H1 (cell line): ENCODE measurements around the gene TMEM151A. TPM values are rescaled to one million over a fixed set of nuclear protein-coding genes. Genes with fewer than 3 reads are reported as not detected.

Source experiments
- CTCF ChIA-PET: fragments of 300-600 bp; sonication (Branson Sonifier 250); formaldehyde crosslinking; loops from one replicate; lab custom pipeline; 2021; ENCODE audit not compliant: partially characterized antibody; lab: Charles Lee
- POLR2A ChIA-PET: fragments of 300-600 bp; sonication (Branson Sonifier 250); formaldehyde crosslinking; loops from one replicate; lab custom pipeline; 2021; ENCODE audit warnings: inconsistent platforms; ENCODE audit not compliant: partially characterized antibody; lab: Charles Lee
- DNase-seq, 2 experiments: peaks; one replicate each; pipeline versions ENCODE4 v3.0.0 to v3.0.0-alpha.2; 2010 to 2022; ENCODE audit warnings: low spot score in 2 of 2, low read depth in 1 of 2, mixed read lengths in 1 of 2
- FAIRE-seq: peaks from 2 replicates; lab custom pipeline; 2011; peaks lifted over from hg19 to GRCh38; lab: Jason Lieb, UNC
- H2AFZ ChIP-seq: 2 replicates; pipeline ENCODE4 v1.8.1; 2012; ENCODE audit warnings: low read length, inconsistent platforms
- H2AK5ac ChIP-seq: 2 replicates; pipeline ENCODE4 v1.6.1; 2013; ENCODE audit warnings: low read depth, low read length
- H2BK120ac ChIP-seq: replicated peaks from 2 replicates; pipeline ENCODE3; 2013; ENCODE audit warnings: low read depth, low read length, inconsistent platforms
- H2BK12ac ChIP-seq: 2 replicates; pipeline ENCODE4 v1.6.1; 2013; ENCODE audit warnings: low read depth, low read length
- H2BK15ac ChIP-seq: 2 replicates; pipeline ENCODE4 v1.6.1; 2013; ENCODE audit warnings: low read length
- H2BK20ac ChIP-seq: 2 replicates; pipeline ENCODE4 v1.6.1; 2013; ENCODE audit warnings: low read length
- H2BK5ac ChIP-seq: 2 replicates; pipeline ENCODE4 v1.6.1; 2013; ENCODE audit warnings: low read depth, low read length
- H3K14ac ChIP-seq: 2 replicates; pipeline ENCODE4 v1.6.1; 2013; ENCODE audit warnings: inconsistent platforms; ENCODE audit not compliant: insufficient read length
- H3K18ac ChIP-seq: 2 replicates; pipeline ENCODE4 v1.6.1; 2013; ENCODE audit warnings: low read length; ENCODE audit errors: extremely low read depth
- H3K23ac ChIP-seq: 2 replicates; pipeline ENCODE4 v1.6.1; 2013; ENCODE audit warnings: inconsistent platforms; ENCODE audit not compliant: insufficient read length
- H3K23me2 ChIP-seq: 2 replicates; pipeline ENCODE4 v1.6.1; 2013; ENCODE audit warnings: low read depth, low read length
- H3K27ac ChIP-seq: 2 replicates; pipeline ENCODE4 v1.6.1; 2011; ENCODE audit warnings: low read depth, low read length, inconsistent platforms
- H3K27me3 ChIP-seq, 4 experiments: replicated peaks in 1 of 4; 1 replicate in 1 of 4; 2 replicates in 3 of 4; pipeline versions ENCODE4 v1.6.1 to v1.8.1; 2011 to 2013; ENCODE audit warnings: low read length in 3 of 4, mild to moderate bottlenecking in 3 of 4, inconsistent platforms in 2 of 4, mixed read lengths in 2 of 4, moderate library complexity in 1 of 4; ENCODE audit not compliant: control insufficient read depth in 3 of 4, insufficient read depth in 3 of 4; ENCODE audit errors: extremely low read depth in 1 of 4
- H3K36me3 ChIP-seq, 4 experiments: 2 replicates each; pipeline versions ENCODE4 v1.6.1 to v1.8.1; 2011 to 2013; ENCODE audit warnings: mild to moderate bottlenecking in 4 of 4, low read length in 3 of 4, moderate library complexity in 2 of 4, control low read depth in 1 of 4, inconsistent platforms in 1 of 4; ENCODE audit not compliant: insufficient read depth in 4 of 4, control insufficient read depth in 2 of 4
- H3K4ac ChIP-seq: replicated peaks from 2 replicates; pipeline ENCODE3; 2013; ENCODE audit warnings: low read length, low read depth, mixed read lengths, inconsistent platforms; ENCODE audit not compliant: insufficient read length
- H3K4me1 ChIP-seq, 4 experiments: replicated peaks in 1 of 4; 1 replicate in 1 of 4; 2 replicates in 3 of 4; pipeline versions ENCODE4 v1.6.1 to v1.8.1; 2011 to 2013; ENCODE audit warnings: low read length in 3 of 4, inconsistent platforms in 2 of 4, mixed read lengths in 1 of 4; ENCODE audit not compliant: insufficient read depth in 4 of 4, control insufficient read depth in 3 of 4
- H3K4me2 ChIP-seq, 2 experiments: 2 replicates each; pipeline versions ENCODE4 v1.6.1 to v1.8.1; 2011 to 2013; ENCODE audit warnings: low read depth in 2 of 2, low read length in 2 of 2, control low read depth in 1 of 2, inconsistent platforms in 1 of 2, mild to moderate bottlenecking in 1 of 2; ENCODE audit not compliant: insufficient read depth in 1 of 2
- H3K4me3 ChIP-seq, 4 experiments: fragments of 200-600, 300-600 bp in 1 of 4; sonication (generic), shearing (Covaris generic), sonication (Bioruptor Twin) in 1 of 4; 2 replicates each; pipeline versions ENCODE4 v1.5.1 to v1.8.1; 2011 to 2016; ENCODE audit warnings: low read length in 4 of 4, low read depth in 3 of 4, control low read depth in 2 of 4, inconsistent platforms in 2 of 4, mild to moderate bottlenecking in 2 of 4, mixed read lengths in 1 of 4, moderate library complexity in 1 of 4; ENCODE audit not compliant: insufficient read depth in 2 of 4; ENCODE audit errors: extremely low read depth in 1 of 4
- H3K56ac ChIP-seq: replicated peaks from 2 replicates; pipeline ENCODE3; 2013; ENCODE audit warnings: low read depth, mild to moderate bottlenecking, mixed read lengths, low read length, inconsistent platforms; ENCODE audit not compliant: insufficient read length
- H3K79me1 ChIP-seq: 2 replicates; pipeline ENCODE4 v1.6.1; 2013; ENCODE audit warnings: low read depth, low read length, control low read depth
- H3K79me2 ChIP-seq, 2 experiments: 2 replicates each; pipeline versions ENCODE4 v1.6.1 to v1.8.1; 2012 to 2013; ENCODE audit warnings: low read length in 2 of 2, mild to moderate bottlenecking in 2 of 2, inconsistent platforms in 1 of 2; ENCODE audit not compliant: insufficient read depth in 2 of 2, control insufficient read depth in 1 of 2
- H3K9ac ChIP-seq, 4 experiments: replicated peaks in 1 of 4; 1 replicate in 1 of 4; 2 replicates in 3 of 4; pipeline versions ENCODE4 v1.6.1 to v1.8.1; 2011 to 2013; ENCODE audit warnings: low read depth in 3 of 4, low read length in 3 of 4, control low read depth in 2 of 4, mild to moderate bottlenecking in 2 of 4, moderate library complexity in 2 of 4, inconsistent platforms in 1 of 4; ENCODE audit errors: extremely low read depth in 1 of 4
- H3K9me3 ChIP-seq, 2 experiments: 2 replicates each; pipeline versions ENCODE4 v1.6.1 to v1.8.1; 2012 to 2013; ENCODE audit warnings: mild to moderate bottlenecking in 2 of 2, moderate library complexity in 2 of 2, control low read depth in 1 of 2, inconsistent platforms in 1 of 2, low read depth in 1 of 2, low read length in 1 of 2, mixed read lengths in 1 of 2; ENCODE audit not compliant: insufficient read depth in 2 of 2
- H4K20me1 ChIP-seq, 2 experiments: replicated peaks in 1 of 2; 2 replicates each; pipeline versions ENCODE3 to v1.8.1; 2011 to 2013; ENCODE audit warnings: inconsistent platforms in 2 of 2, low read length in 2 of 2, mild to moderate bottlenecking in 1 of 2; ENCODE audit not compliant: insufficient read depth in 2 of 2, control insufficient read depth in 1 of 2
- H4K5ac ChIP-seq: 2 replicates; pipeline ENCODE4 v1.6.1; 2013; ENCODE audit warnings: low read length, low read depth, mixed read lengths, inconsistent platforms; ENCODE audit not compliant: insufficient read length
- H4K8ac ChIP-seq: 2 replicates; pipeline ENCODE4 v1.8.0; 2013; ENCODE audit warnings: mild to moderate bottlenecking, moderate library complexity, low read length, inconsistent platforms; ENCODE audit not compliant: insufficient read depth; ENCODE audit errors: extremely low read depth
- H4K91ac ChIP-seq: replicated peaks from 2 replicates; pipeline ENCODE3; 2013; ENCODE audit warnings: low read length, mixed read lengths, inconsistent platforms; ENCODE audit not compliant: insufficient read length
- ASH2L ChIP-seq: fragments of 200-600, 300-600 bp; sonication (generic); IDR thresholded peaks from one replicate; pipeline ENCODE4 v1.7.1; 2017; ENCODE audit warnings: low read length
- CTBP2 ChIP-seq: IDR thresholded peaks from 2 replicates; pipeline ENCODE4 v1.7.0; 2011; ENCODE audit warnings: borderline replicate concordance, mild to moderate bottlenecking, moderate library complexity, mixed read lengths, low read length; ENCODE audit not compliant: insufficient read depth, insufficient read length
- FOSL1 ChIP-seq: IDR thresholded peaks from 2 replicates; pipeline ENCODE4 v1.6.1; 2011; ENCODE audit warnings: mild to moderate bottlenecking, low read depth, low read length, moderate library complexity; ENCODE audit not compliant: insufficient read depth
- GABPA ChIP-seq: IDR thresholded peaks from 2 replicates; pipeline ENCODE4 v1.6.1; 2011; ENCODE audit warnings: mild to moderate bottlenecking, low read length, moderate library complexity, borderline replicate concordance; ENCODE audit not compliant: insufficient read depth
- HDAC6 ChIP-seq: IDR thresholded peaks from one replicate; pipeline ENCODE4 v1.7.1; 2012; ENCODE audit warnings: low read depth, mild to moderate bottlenecking, inconsistent platforms, low read length, moderate library complexity
- KDM5A ChIP-seq: fragments of 200-600 bp; IDR thresholded peaks from 2 replicates; pipeline ENCODE4 v1.7.1; 2012; ENCODE audit warnings: mild to moderate bottlenecking, low read length, inconsistent platforms, mixed read lengths
- MAX ChIP-seq: IDR thresholded peaks from 2 replicates; pipeline ENCODE4 v1.6.1; 2012; ENCODE audit warnings: inconsistent platforms
- PHF8 ChIP-seq: fragments of 200-600 bp; sonication (generic); conservative IDR thresholded peaks from 2 replicates; pipeline ENCODE4 v1.7.1; 2012; ENCODE audit warnings: low read depth, mild to moderate bottlenecking, inconsistent platforms, low read length, moderate library complexity
- POU5F1 ChIP-seq: IDR thresholded peaks from 2 replicates; pipeline ENCODE4 v1.6.1; 2011; ENCODE audit warnings: low read depth, mild to moderate bottlenecking, low read length, moderate library complexity
- RAD21 ChIP-seq, 2 experiments: IDR thresholded peaks in 1 of 2; conservative IDR thresholded peaks in 1 of 2; 2 replicates each; pipeline ENCODE4 v1.6.1; 2011; ENCODE audit warnings: low read depth in 2 of 2, low read length in 2 of 2, improper control_type of control experiment in 1 of 2, inconsistent platforms in 1 of 2, mild to moderate bottlenecking in 1 of 2, moderate library complexity in 1 of 2
- RNF2 ChIP-seq: fragments of 200-900, 300-1000 bp; sonication (generic); IDR thresholded peaks from 2 replicates; pipeline ENCODE4 v1.7.1; 2016; ENCODE audit warnings: borderline replicate concordance, low read depth, mild to moderate bottlenecking, antibody characterized with exemption, low read length; ENCODE audit not compliant: poor library complexity, severe bottlenecking; ENCODE audit errors: missing control alignments
- WGBS, 2 experiments: shearing (Covaris generic) in 1 of 2; methylation state at CpG; one replicate each; pipeline versions ENCODE4 v1.1.6 to v1.1.7; 2013 to 2015; ENCODE audit warnings: low lambda C conversion rate in 2 of 2, mixed read lengths in 2 of 2, inconsistent platforms in 1 of 2, low coverage in 1 of 2, missing lambda C conversion rate in 1 of 2; ENCODE audit not compliant: insufficient replicate concordance in 2 of 2, insufficient coverage in 1 of 2, insufficient read length in 1 of 2; ENCODE audit errors: extremely low coverage in 1 of 2, missing lambda C conversion rate in 1 of 2; 5-methylcytosine and 5-hydroxymethylcytosine counted together
- polyA plus RNA-seq, 7 experiments: library from polyadenylated mRNA; depleted of rRNA in 3 of 7; stranded (reverse) in 5 of 7; unstranded in 2 of 7; fragments of >200 nt in 5 of 7; fragments of 200-250 nt in 2 of 7; gene quantifications; 1 replicate in 5 of 7; 2 replicates in 1 of 7; 4 replicates in 1 of 7; pipeline versions ENCODE4 v1.2.1 to v1.2.3, GENCODE V29; 2011 to 2013; ENCODE audit warnings: missing spikeins in 2 of 7, mixed read lengths in 2 of 7
- total RNA-seq: library from RNA; stranded (reverse); fragmentation: NEBNext Ultra II Directional; extraction: Animal tissue kit (Norgen Biotek cat#: 25700); gene quantifications from 2 replicates; pipeline ENCODE4 v1.2.1, GENCODE V29; 2021

TMEM151A gene
- total and polyA plus RNA-seq, 2 of the 8 experiments (the other 6 are each of a cell fraction or from before 2014, with no cell fraction given) = 3.2 TPM

GRCh38 chr11:66316849-66317251 is 25.2 kb downstream of the TMEM151A start, which contains the start of gene CD248:
CD248 (minus strand) TSS chr11:66317044; CDS start chr11:66317027, 17 bp downstream.
- WGBS, 2 experiments = 37% methylated on average over 12 of the region's 29 CpGs; no CpG with 5 or more reads in 1 of the 2 experiments
- H4K5ac ChIP-seq = peak within 1 kb of the TSS; percentile 5
- peak within 1 kb of the TSS; percentile 95 for H3K4ac ChIP-seq
- H3K56ac ChIP-seq = peak within 1 kb of the TSS; percentile 7
- peak within 1 kb of the TSS in 1 of 4 experiments; percentile 40; a peak in 1 of 8 replicates for H3K4me3 ChIP-seq
- H2BK120ac ChIP-seq = peak within 1 kb of the TSS; percentile 78
- peaks cover 9 to 28% (median 20%) of the 10 kb centered on the region in 4 experiments for H3K4me1 ChIP-seq
- H4K20me1 ChIP-seq = no peaks in the 10 kb centered on the region
- peak within 1 kb of the TSS; percentile 32; the same call in 1 of the 2 replicates for H3K27ac ChIP-seq
- peak within 1 kb of the TSS in 2 of 4 experiments; percentile 22 to 39; a peak in 3 of 7 replicates for H3K9ac ChIP-seq
- no peaks in the 10 kb centered on the region for H3K79me1 ChIP-seq
- DNase-seq (no peak), FAIRE-seq (no peak)
- H2AFZ ChIP-seq = no peak within 1 kb of the TSS
- no peaks in the 10 kb centered on the region for H3K9me3 ChIP-seq
- peak within 1 kb of the TSS; percentile 85 for H2BK5ac ChIP-seq
- H3K27me3 ChIP-seq = peaks cover 0 to 5% (median 0%) of the 10 kb centered on the region in 4 experiments; a peak in 3 of 7 replicates
- peak within 1 kb of the TSS; percentile 98 for H4K91ac ChIP-seq
- peak within 1 kb of the TSS; percentile 78 for H3K18ac ChIP-seq
- CTCF ChIA-PET = interaction anchor here (0.7 to 11.7 kb wide), 9 partner anchors 10 to 105 kb away, joined by 3 to 242 read pairs (median 5); partner anchors contain the start of gene RIN1
- H3K79me2 ChIP-seq = no peaks in the 10 kb centered on the region
- H3K4me2 ChIP-seq = peak within 1 kb of the TSS; percentile 49 to 69
- peak within 1 kb of the TSS; percentile 92 for H2BK15ac ChIP-seq
- H2BK20ac ChIP-seq = peak within 1 kb of the TSS; percentile 93
- H3K23ac ChIP-seq = no peak within 1 kb of the TSS
- peak within 1 kb of the TSS; percentile 98 for H2BK12ac ChIP-seq
- POLR2A ChIA-PET = interaction anchor here (0.8 to 3.5 kb wide), 12 partner anchors 10 to 122 kb away, joined by 3 to 19 read pairs (median 6); partner anchors contain the start of genes BRMS1, MRPL11, RIN1 and YIF1A
- H3K23me2 ChIP-seq = peaks cover 9% of the 10 kb centered on the region
- peak within 1 kb of the TSS; percentile 71 for H4K8ac ChIP-seq
- H3K36me3 ChIP-seq = no peaks in the 10 kb centered on the region
- H2AK5ac ChIP-seq = peak within 1 kb of the TSS; percentile 90; the same call in 1 of the 2 replicates
- no peak within 1 kb of the TSS for H3K14ac ChIP-seq
- TF ChIP-seq CTBP2 (peak; percentile 40), GABPA (0 out of 2 replicates have a peak, but pooled peaks have one; percentile 22), FOSL1 (no peak), MAX (no peak), HDAC6 (no peak), PHF8 (no peak), POU5F1 (no peak), ASH2L (no peak), KDM5A (no peak), RAD21 (IDR thresholded peaks at IDR 0.05 in 1 of 2, conservative IDR thresholded peaks at IDR 0.05 in 1 of 2; ENCODE audit: low read depth in 2 of 2, low read length in 2 of 2) (no peak), RNF2 (no peak)
